H9 (cell line): ENCODE measurements around the gene DBN1. TPM values are rescaled to one million over a fixed set of nuclear protein-coding genes. Genes with fewer than 3 reads are reported as not detected.

Experiments
- DNase-seq: peaks from one replicate; pipeline ENCODE4 v3.0.0-alpha.2; 2017
- H2AFZ ChIP-seq: one replicate; pipeline ENCODE4 v1.6.1; 2013; ENCODE audit warnings: mild to moderate bottlenecking, low read length, control low read depth, moderate library complexity
- H2AK5ac ChIP-seq: 2 replicates; pipeline ENCODE4 v1.6.1; 2013; ENCODE audit warnings: low read length, control low read depth, mixed read lengths; ENCODE audit not compliant: insufficient read length
- H2BK120ac ChIP-seq: one replicate; pipeline ENCODE4 v1.6.1; 2013; ENCODE audit warnings: low read depth, mild to moderate bottlenecking, low read length, control low read depth, inconsistent platforms; ENCODE audit not compliant: poor library complexity, severe bottlenecking
- H2BK12ac ChIP-seq: 2 replicates; pipeline ENCODE4 v1.6.1; 2013; ENCODE audit warnings: low read length, control low read depth, mixed read lengths, low read depth; ENCODE audit not compliant: insufficient read length
- H2BK15ac ChIP-seq: 2 replicates; pipeline ENCODE4 v1.6.1; 2013; ENCODE audit warnings: low read depth, low read length, control low read depth
- H2BK20ac ChIP-seq: one replicate; pipeline ENCODE4 v1.6.1; 2013; ENCODE audit warnings: low read depth, mild to moderate bottlenecking, low read length, control low read depth, inconsistent platforms; ENCODE audit not compliant: poor library complexity, severe bottlenecking
- H2BK5ac ChIP-seq: 2 replicates; pipeline ENCODE4 v1.6.1; 2013; ENCODE audit warnings: low read length, control low read depth, mixed read lengths; ENCODE audit not compliant: insufficient read length
- H3K14ac ChIP-seq: 2 replicates; pipeline ENCODE4 v1.6.1; 2013; ENCODE audit warnings: low read length, control low read depth; ENCODE audit not compliant: insufficient read depth
- H3K18ac ChIP-seq: 2 replicates; pipeline ENCODE4 v1.6.1; 2013; ENCODE audit warnings: low read depth, mild to moderate bottlenecking, mixed read lengths, low read length, control low read depth; ENCODE audit not compliant: insufficient read length
- H3K23ac ChIP-seq: 2 replicates; pipeline ENCODE4 v1.6.1; 2013; ENCODE audit warnings: low read length, control low read depth, mixed read lengths, low read depth; ENCODE audit not compliant: insufficient read length
- H3K23me2 ChIP-seq: 2 replicates; pipeline ENCODE4 v1.6.1; 2013; ENCODE audit warnings: low read depth, mild to moderate bottlenecking, mixed read lengths, low read length, control low read depth; ENCODE audit not compliant: insufficient read length, poor library complexity, severe bottlenecking
- H3K27ac ChIP-seq: 2 replicates; pipeline ENCODE4 v1.5.1; 2013; ENCODE audit warnings: low read length, control low read depth, mixed read lengths, low read depth; ENCODE audit not compliant: insufficient read length
- H3K27me3 ChIP-seq: 2 replicates; pipeline ENCODE4 v1.6.1; 2013; ENCODE audit warnings: low read length, control low read depth, inconsistent platforms; ENCODE audit not compliant: insufficient read depth
- H3K4ac ChIP-seq: 2 replicates; pipeline ENCODE4 v1.6.1; 2013; ENCODE audit warnings: low read depth, mild to moderate bottlenecking, control low read depth, inconsistent platforms, low read length, moderate library complexity
- H3K4me1 ChIP-seq: 2 replicates; pipeline ENCODE4 v1.6.1; 2013; ENCODE audit warnings: low read length, control low read depth, inconsistent platforms; ENCODE audit not compliant: insufficient read depth
- H3K4me2 ChIP-seq: 2 replicates; pipeline ENCODE4 v1.6.1; 2013; ENCODE audit warnings: low read length, control low read depth, mixed read lengths; ENCODE audit not compliant: insufficient read length, insufficient read depth
- H3K56ac ChIP-seq: 2 replicates; pipeline ENCODE4 v1.6.1; 2013; ENCODE audit warnings: low read depth, mild to moderate bottlenecking, mixed read lengths, low read length, control low read depth; ENCODE audit not compliant: insufficient read length
- H3K79me1 ChIP-seq: 2 replicates; pipeline ENCODE4 v1.6.1; 2013; ENCODE audit warnings: low read depth, mild to moderate bottlenecking, moderate library complexity, low read length, control low read depth, inconsistent platforms; ENCODE audit not compliant: insufficient read depth, poor library complexity, severe bottlenecking
- H3K79me2 ChIP-seq: 2 replicates; pipeline ENCODE4 v1.6.1; 2013; ENCODE audit warnings: low read length, control low read depth, inconsistent platforms; ENCODE audit not compliant: insufficient read depth
- H3K9ac ChIP-seq: 2 replicates; pipeline ENCODE4 v1.6.1; 2013; ENCODE audit warnings: low read length, control low read depth, mixed read lengths; ENCODE audit not compliant: insufficient read length; ENCODE audit errors: extremely low read depth
- H3K9me3 ChIP-seq: one replicate; pipeline ENCODE4 v1.6.1; 2013; ENCODE audit warnings: low read depth, low read length, inconsistent platforms; ENCODE audit not compliant: control insufficient read depth
- H3T11ph ChIP-seq: one replicate; pipeline ENCODE4 v1.6.1; 2013; ENCODE audit warnings: mild to moderate bottlenecking, low read length, control low read depth, inconsistent platforms
- H4K20me1 ChIP-seq: one replicate; pipeline ENCODE4 v1.6.1; 2013; ENCODE audit not compliant: control insufficient read depth, insufficient read length, insufficient read depth
- H4K5ac ChIP-seq: 2 replicates; pipeline ENCODE4 v1.6.1; 2013; ENCODE audit warnings: low read depth, mild to moderate bottlenecking, mixed read lengths, low read length, control low read depth; ENCODE audit not compliant: insufficient read length
- H4K8ac ChIP-seq: replicated peaks from 2 replicates; pipeline ENCODE4 v1.6.1; 2013; ENCODE audit warnings: low read length, control low read depth, mixed read lengths, low read depth; ENCODE audit not compliant: insufficient read length
- H4K91ac ChIP-seq: 2 replicates; pipeline ENCODE4 v1.6.1; 2013; ENCODE audit warnings: low read depth, mild to moderate bottlenecking, moderate library complexity, mixed read lengths, low read length, control low read depth; ENCODE audit not compliant: insufficient read length
- H3K27ac Mint-ChIP-seq, 3 experiments: 2 replicates in 2 of 3; 3 replicates in 1 of 3; pipeline ENCODE4 v1.8.0; 2020 to 2021; ENCODE audit warnings: mixed read lengths in 3 of 3, mild to moderate bottlenecking in 1 of 3, moderate library complexity in 1 of 3
- H3K27me3 Mint-ChIP-seq: 2 replicates; pipeline ENCODE4 v1.8.0; 2021; ENCODE audit warnings: low read depth, mild to moderate bottlenecking, moderate library complexity, mixed read lengths
- H3K36me3 Mint-ChIP-seq, 3 experiments: 2 replicates in 2 of 3; 3 replicates in 1 of 3; pipeline ENCODE4 v1.8.0; 2020 to 2021; ENCODE audit warnings: low read depth in 3 of 3, mixed read lengths in 3 of 3; ENCODE audit not compliant: insufficient read depth in 1 of 3
- H3K4me1 Mint-ChIP-seq, 2 experiments: 2 replicates each; pipeline ENCODE4 v1.8.0; 2020; ENCODE audit warnings: mixed read lengths in 2 of 2
- H3K4me3 Mint-ChIP-seq, 2 experiments: 2 replicates in 1 of 2; 3 replicates in 1 of 2; pipeline ENCODE4 v1.8.0; 2020 to 2021; ENCODE audit warnings: mild to moderate bottlenecking in 2 of 2, mixed read lengths in 2 of 2, moderate library complexity in 1 of 2
- H3K9me3 Mint-ChIP-seq, 2 experiments: 2 replicates in 1 of 2; 3 replicates in 1 of 2; pipeline ENCODE4 v1.8.0; 2020; ENCODE audit warnings: mild to moderate bottlenecking in 2 of 2, mixed read lengths in 2 of 2, moderate library complexity in 1 of 2
- CTCF ChIP-seq: fragments of 200-600 bp; sonication (generic); conservative IDR thresholded peaks from 3 replicates; pipeline ENCODE4 v1.8.0; 2021; ENCODE audit warnings: antibody characterized with exemption, mild to moderate bottlenecking
- WGBS: extraction: QIAGEN DNeasy Blood & Tissue Kit; methylation state at CpG from one replicate; pipeline ENCODE4 v1.1.7; 2013; ENCODE audit warnings: missing lambda C conversion rate, low lambda C conversion rate, mixed read lengths; ENCODE audit not compliant: insufficient read length; ENCODE audit errors: extremely low coverage; 5-methylcytosine and 5-hydroxymethylcytosine counted together
- total RNA-seq: library from RNA; stranded (reverse); gene quantifications from 2 replicates; pipeline ENCODE4 v1.2.1, GENCODE V29; 2021

DBN1 gene
- total RNA-seq, 1 experiment from 2014 or later = 340 TPM

- H3K9me3 ChIP-seq = no peaks in the 10 kb centered on the region
- H2BK5ac ChIP-seq = no peak within 1 kb of the TSS
- Mint-ChIP-seq H3K4me3 (peak within 1 kb of the TSS; percentile 75 to 89), H3K27me3 (peaks cover 29% of the 10 kb centered on the region), H3K27ac (peak within 1 kb of the TSS; percentile 95 to 98 (median 95); a peak in 5 of 7 replicates), H3K9me3 (no peaks in the 10 kb centered on the region), H3K36me3 (peaks cover 12 to 18% (median 18%) of the 10 kb centered on the region in 3 experiments), H3K4me1 (peaks cover 38 to 59% of the 10 kb centered on the region in 2 experiments)
- TF ChIP-seq CTCF = no peak
- peaks cover 4% of the 10 kb centered on the region for H3K23me2 ChIP-seq
- H3K56ac ChIP-seq = no peak within 1 kb of the TSS
- H2BK12ac ChIP-seq = no peak within 1 kb of the TSS
- peak within 1 kb of the TSS; percentile 87 for H4K91ac ChIP-seq
- peak; percentile 98 for DNase-seq
- H3K27me3 ChIP-seq = no peaks in the 10 kb centered on the region; the same call in 1 of the 2 replicates
- H3K4me1 ChIP-seq = peaks cover 5% of the 10 kb centered on the region; the same call in 1 of the 2 replicates
- no peak within 1 kb of the TSS for H2BK20ac ChIP-seq
- H3T11ph ChIP-seq = peak within 1 kb of the TSS; percentile 22
- no peaks in the 10 kb centered on the region for H4K20me1 ChIP-seq
- no peaks in the 10 kb centered on the region for H3K79me1 ChIP-seq
- no peak within 1 kb of the TSS for H3K23ac ChIP-seq
- H2AFZ ChIP-seq = no peak within 1 kb of the TSS
- peak within 1 kb of the TSS; percentile 53 for H3K4me2 ChIP-seq
- no peak within 1 kb of the TSS for H2AK5ac ChIP-seq
- peak within 1 kb of the TSS; percentile 95 for H3K18ac ChIP-seq
- 0 out of 2 replicates have a peak within 1 kb of the TSS, but pooled peaks have one; percentile 28 for H2BK15ac ChIP-seq
- peak within 1 kb of the TSS; percentile 87; the same call in 1 of the 2 replicates for H3K4ac ChIP-seq
- H3K9ac ChIP-seq = peak within 1 kb of the TSS; percentile 60
- no peaks in the 10 kb centered on the region for H3K79me2 ChIP-seq
- peak within 1 kb of the TSS; percentile 74 for H2BK120ac ChIP-seq
- no peak within 1 kb of the TSS for H4K5ac ChIP-seq
- peak within 1 kb of the TSS; percentile 98 for H3K14ac ChIP-seq
- H4K8ac ChIP-seq = no peak within 1 kb of the TSS
- H3K27ac ChIP-seq = no peak within 1 kb of the TSS
- WGBS = no CpG with 5 or more reads among the region's 73 CpGs
Measured at GRCh38 chr5:177497292-177498012, 24.0 kb upstream of the DBN1 start, which contains the start of gene PDLIM7. PDLIM7 (minus strand) TSS chr5:177497604; CDS start chr5:177496512, 1,092 bp downstream.
